Right atrium auricular region (tissue), 2 donors: Measurements from ENCODE around the gene MRAP2. TPM values are rescaled to one million over a fixed set of nuclear protein-coding genes. Genes with fewer than 3 reads are reported as not detected.

Source experiments
- DNase-seq: peaks from one replicate; pipeline ENCODE4 v3.0.0-alpha.2; 2019; ENCODE audit warnings: low spot score
- H3K27ac ChIP-seq, 2 donors: fragments of 200-600 bp; sonication (generic); 1 replicate in 1 of 2; 2 replicates in 1 of 2; pipeline ENCODE4 v1.5.1; 2016 to 2019
- H3K27me3 ChIP-seq, 2 donors: fragments of 200-600 bp; sonication (generic); one replicate each; pipeline versions ENCODE4 v1.5.1 to v1.6.0; 2017 to 2019
- H3K36me3 ChIP-seq: fragments of 200-600 bp; sonication (generic); one replicate; pipeline ENCODE4 v1.5.1; 2016
- H3K4me1 ChIP-seq, 2 donors: fragments of 200-600 bp; sonication (generic); one replicate each; pipeline versions ENCODE4 v1.5.1 to v1.6.0; 2017 to 2019
- H3K4me3 ChIP-seq, 2 donors: fragments of 200-600 bp; sonication (generic); 1 replicate in 1 of 2; 2 replicates in 1 of 2; pipeline ENCODE4 v1.5.1; 2017 to 2019; ENCODE audit warnings: mild to moderate bottlenecking in 1 of 2, moderate library complexity in 1 of 2
- H3K9me3 ChIP-seq, 2 donors: fragments of 200-600 bp; sonication (generic); one replicate each; pipeline ENCODE4 v1.5.1; 2019
- total RNA-seq, 2 donors: library from RNA; depleted of rRNA; stranded (reverse); fragments of >200 nt; gene quantifications; one replicate each; pipeline ENCODE4 v1.1.0, GENCODE V29; 2016
- TF ChIP-seq, protein P1 (sequence below), 2 donors: fragments of 200-600 bp; sonication (generic); IDR thresholded peaks; one replicate each; pipeline ENCODE4 v1.5.1; 2019; ENCODE audit warnings: antibody characterized with exemption in 2 of 2

Gene MRAP2
- total RNA-seq, 2 donors from 2014 or later: 0.20 TPM; not detected in 1

DNA sequence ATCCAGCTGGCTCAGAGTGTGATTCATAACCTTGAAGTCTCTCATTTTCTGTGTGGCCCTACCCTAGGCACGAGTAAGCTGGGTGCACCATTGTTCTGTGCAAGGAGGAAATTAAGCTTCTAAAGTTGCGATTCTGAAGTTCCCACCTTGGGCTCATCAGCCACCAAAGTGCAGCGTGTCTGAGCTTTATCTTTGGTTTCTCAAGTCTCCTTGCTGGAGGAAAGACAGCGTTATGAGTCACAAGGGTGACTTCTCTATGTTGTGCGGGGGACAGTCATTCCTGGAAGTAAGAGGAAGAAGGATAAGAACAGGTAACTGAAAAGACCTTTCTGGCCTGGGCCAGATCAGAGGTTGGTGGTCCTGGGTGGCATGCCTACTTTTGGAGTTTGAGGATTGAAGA lies 16.8 kb downstream of the MRAP2 start:
- H3K9me3 ChIP-seq: no peaks in the 10 kb centered on the region
- DNase-seq: no peak
- H3K4me3 ChIP-seq: no peak overlapping the region
- TF ChIP-seq, protein P1, sequence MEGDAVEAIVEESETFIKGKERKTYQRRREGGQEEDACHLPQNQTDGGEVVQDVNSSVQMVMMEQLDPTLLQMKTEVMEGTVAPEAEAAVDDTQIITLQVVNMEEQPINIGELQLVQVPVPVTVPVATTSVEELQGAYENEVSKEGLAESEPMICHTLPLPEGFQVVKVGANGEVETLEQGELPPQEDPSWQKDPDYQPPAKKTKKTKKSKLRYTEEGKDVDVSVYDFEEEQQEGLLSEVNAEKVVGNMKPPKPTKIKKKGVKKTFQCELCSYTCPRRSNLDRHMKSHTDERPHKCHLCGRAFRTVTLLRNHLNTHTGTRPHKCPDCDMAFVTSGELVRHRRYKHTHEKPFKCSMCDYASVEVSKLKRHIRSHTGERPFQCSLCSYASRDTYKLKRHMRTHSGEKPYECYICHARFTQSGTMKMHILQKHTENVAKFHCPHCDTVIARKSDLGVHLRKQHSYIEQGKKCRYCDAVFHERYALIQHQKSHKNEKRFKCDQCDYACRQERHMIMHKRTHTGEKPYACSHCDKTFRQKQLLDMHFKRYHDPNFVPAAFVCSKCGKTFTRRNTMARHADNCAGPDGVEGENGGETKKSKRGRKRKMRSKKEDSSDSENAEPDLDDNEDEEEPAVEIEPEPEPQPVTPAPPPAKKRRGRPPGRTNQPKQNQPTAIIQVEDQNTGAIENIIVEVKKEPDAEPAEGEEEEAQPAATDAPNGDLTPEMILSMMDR (IDR thresholded peaks at IDR 0.05): no peak
- no peak overlapping the region for H3K27ac ChIP-seq
- H3K27me3 ChIP-seq: no peaks in the 10 kb centered on the region
- peaks cover 0 to 15% of the 10 kb centered on the region in 2 donors for H3K4me1 ChIP-seq
- no peaks in the 10 kb centered on the region for H3K36me3 ChIP-seq

DNA sequence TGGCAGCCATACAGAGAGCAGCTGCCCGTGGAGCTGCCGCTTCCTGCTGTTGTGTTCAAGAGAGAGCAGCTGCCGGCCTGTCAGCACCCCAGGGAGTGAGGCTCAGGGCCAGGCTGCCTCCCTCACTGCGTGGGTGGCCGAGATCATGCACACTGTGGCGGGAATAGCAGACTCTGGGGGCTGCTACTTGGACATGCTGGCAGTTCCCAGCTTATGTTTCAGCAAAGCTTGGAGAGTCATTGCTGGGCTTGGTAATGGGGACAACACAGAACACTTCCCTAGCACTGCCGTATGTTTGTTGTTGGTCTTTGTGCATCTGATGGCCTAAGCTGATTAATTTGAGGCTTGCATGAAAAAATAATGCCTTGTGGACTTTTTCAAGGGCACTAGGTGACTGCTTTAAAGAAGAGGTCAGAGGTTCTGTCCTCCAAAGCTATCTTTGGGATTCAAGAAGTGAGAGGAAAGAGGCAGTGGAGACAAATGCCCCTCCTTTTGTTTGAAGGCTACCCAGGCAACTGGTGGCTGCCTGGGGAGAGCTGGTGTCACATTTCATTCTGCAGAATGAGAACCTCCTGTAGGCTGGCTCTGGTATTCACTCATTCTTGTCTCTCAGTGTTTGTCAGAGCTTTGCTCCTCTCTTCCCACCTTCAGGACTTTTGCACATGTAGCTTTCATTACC lies 18.8 kb downstream of the MRAP2 start:
- Histone ChIP-seq H3K4me1 (peaks cover 0 to 15% of the 10 kb centered on the region in 2 donors), H3K27ac (peak overlapping the region; percentile 14 to 38)

DNA sequence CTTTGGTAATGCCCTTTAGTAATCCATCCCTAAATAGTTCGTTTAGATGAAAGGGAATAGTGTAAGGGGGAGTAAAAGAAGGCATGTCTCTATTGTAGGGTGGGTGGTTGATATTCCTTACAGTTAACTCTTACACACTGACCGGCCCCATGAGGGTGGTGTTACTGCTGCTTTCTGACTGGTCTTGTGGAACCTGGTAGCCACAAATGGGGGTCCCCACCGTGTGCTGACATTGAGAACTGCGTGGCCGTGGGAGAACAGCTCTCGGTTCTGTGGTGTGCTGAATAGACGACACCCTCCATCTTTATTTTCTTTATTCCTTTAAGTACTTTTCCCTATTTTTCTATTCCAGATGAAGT lies 19.3 kb downstream of the MRAP2 start:
- Histone ChIP-seq H3K4me1 (peaks cover 0 to 15% of the 10 kb centered on the region in 2 donors), H3K27me3 (no peaks in the 10 kb centered on the region), H3K9me3 (no peaks in the 10 kb centered on the region), H3K4me3 (no peak overlapping the region), H3K36me3 (no peaks in the 10 kb centered on the region), H3K27ac (no peak overlapping the region)
- TF ChIP-seq, protein P1 (IDR thresholded peaks at IDR 0.05): no peak
- DNase-seq: no peak

More for the DNA sequence above, 18.8 kb downstream of the MRAP2 start:
- Histone ChIP-seq H3K27me3 (no peaks in the 10 kb centered on the region), H3K36me3 (no peaks in the 10 kb centered on the region), H3K9me3 (no peaks in the 10 kb centered on the region), H3K4me3 (peak overlapping the region in 1 of 2 donors; percentile 2)
- TF ChIP-seq, protein P1 (IDR thresholded peaks at IDR 0.05): no peak
- peak; percentile 67 for DNase-seq

DNA sequence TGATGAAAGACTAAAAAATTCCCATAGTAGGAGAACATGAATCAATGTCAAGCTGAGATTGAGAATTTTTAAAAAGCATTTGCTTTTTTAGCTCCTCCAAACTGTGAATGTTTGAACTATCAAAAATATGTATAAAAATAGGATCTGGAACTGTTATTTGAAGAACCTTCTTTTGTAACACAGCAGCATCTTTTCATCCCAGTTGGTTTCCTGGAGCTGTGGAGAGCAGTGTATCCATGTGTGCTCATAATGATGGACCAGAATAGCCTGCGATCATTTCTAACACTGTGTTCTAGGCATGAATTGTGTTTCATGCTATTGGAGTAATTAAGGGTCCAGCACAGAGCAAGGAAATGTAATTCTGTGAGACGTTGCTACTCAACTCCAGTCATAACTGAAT lies 22.1 kb downstream of the MRAP2 start:
- TF ChIP-seq, protein P1 (IDR thresholded peaks at IDR 0.05): no peak
- Histone ChIP-seq H3K27ac (no peak overlapping the region), H3K27me3 (no peaks in the 10 kb centered on the region), H3K9me3 (no peaks in the 10 kb centered on the region), H3K36me3 (no peaks in the 10 kb centered on the region), H3K4me1 (peaks cover 0 to 15% of the 10 kb centered on the region in 2 donors), H3K4me3 (no peak overlapping the region)
- no peak for DNase-seq

DNA sequence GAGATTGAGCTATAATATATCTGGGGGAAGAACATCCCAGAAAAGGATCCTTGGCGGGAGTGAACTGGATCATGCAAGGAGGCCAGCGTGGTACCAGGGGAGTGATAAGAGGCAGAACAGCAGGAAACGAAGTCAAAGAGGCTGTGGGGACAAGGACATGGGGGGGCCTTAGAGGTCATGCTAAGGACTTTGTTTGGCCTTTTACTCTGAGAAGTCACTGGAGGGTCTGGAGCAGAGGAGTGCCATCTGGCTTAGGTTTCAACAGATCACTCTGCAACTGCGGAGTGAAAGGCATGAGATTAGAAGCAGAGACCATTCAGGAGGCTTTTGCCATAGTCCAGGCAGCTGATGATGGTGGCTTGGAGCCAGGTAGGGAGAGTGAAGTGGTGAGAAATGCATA lies 24.3 kb downstream of the MRAP2 start:
- TF ChIP-seq, protein P1 (IDR thresholded peaks at IDR 0.05): no peak
- H3K9me3 ChIP-seq: no peaks in the 10 kb centered on the region
- peaks cover 0 to under 1% of the 10 kb centered on the region in 2 donors for H3K4me1 ChIP-seq
- DNase-seq: no peak
- no peak overlapping the region for H3K27ac ChIP-seq
- H3K4me3 ChIP-seq: no peak overlapping the region
- H3K36me3 ChIP-seq: no peaks in the 10 kb centered on the region
- no peaks in the 10 kb centered on the region for H3K27me3 ChIP-seq

DNA sequence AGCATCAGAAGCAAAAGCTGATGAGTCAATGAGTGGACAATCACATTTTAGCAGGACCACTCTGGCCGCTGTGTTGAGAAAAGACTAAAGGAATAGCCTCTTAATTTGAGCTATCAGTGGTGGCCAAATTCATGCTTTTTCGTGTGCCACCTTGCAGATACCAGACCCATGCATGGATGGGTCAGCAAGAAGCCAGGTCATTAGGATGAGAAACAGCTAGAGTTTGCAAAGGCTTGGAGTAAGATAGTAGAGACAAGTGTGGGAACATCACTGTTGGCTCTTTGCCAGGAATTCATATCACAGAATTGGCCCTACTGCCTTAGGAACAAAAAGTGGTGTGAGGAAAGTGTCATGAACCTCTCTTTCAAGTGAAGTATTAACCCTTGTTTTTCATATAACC lies 25.5 kb downstream of the MRAP2 start:
- DNase-seq: no peak
- Histone ChIP-seq H3K4me3 (no peak overlapping the region), H3K27me3 (no peaks in the 10 kb centered on the region)

More for the DNA sequence above, 25.5 kb downstream of the MRAP2 start:
- H3K4me1 ChIP-seq: no peaks in the 10 kb centered on the region
- no peak overlapping the region for H3K27ac ChIP-seq
- no peaks in the 10 kb centered on the region for H3K9me3 ChIP-seq
- H3K36me3 ChIP-seq: no peaks in the 10 kb centered on the region
- TF ChIP-seq, protein P1 (IDR thresholded peaks at IDR 0.05): no peak
